Esophagus squamous epithelium (tissue), 4 donors: Measurements from ENCODE around the gene POLE2.

Experiments used
- POLR2A ChIP-seq, 4 donors: fragments of 450-650 bp; IDR thresholded peaks; one replicate each; pipeline ENCODE4 v1.6.1; 2017; ENCODE audit warnings: antibody characterized with exemption in 4 of 4, mild to moderate bottlenecking in 4 of 4, moderate library complexity in 3 of 4
- TF ChIP-seq, protein P1 (sequence below), 6 experiments: fragments of 450-650 bp in 4 of 6; fragments of 200-600 bp in 2 of 6; sonication (generic) in 2 of 6; IDR thresholded peaks; one replicate each; pipeline ENCODE4 v1.5.1; 2016 to 2019; ENCODE audit warnings: antibody characterized with exemption in 6 of 6, mild to moderate bottlenecking in 4 of 6, moderate library complexity in 4 of 6

DNA sequence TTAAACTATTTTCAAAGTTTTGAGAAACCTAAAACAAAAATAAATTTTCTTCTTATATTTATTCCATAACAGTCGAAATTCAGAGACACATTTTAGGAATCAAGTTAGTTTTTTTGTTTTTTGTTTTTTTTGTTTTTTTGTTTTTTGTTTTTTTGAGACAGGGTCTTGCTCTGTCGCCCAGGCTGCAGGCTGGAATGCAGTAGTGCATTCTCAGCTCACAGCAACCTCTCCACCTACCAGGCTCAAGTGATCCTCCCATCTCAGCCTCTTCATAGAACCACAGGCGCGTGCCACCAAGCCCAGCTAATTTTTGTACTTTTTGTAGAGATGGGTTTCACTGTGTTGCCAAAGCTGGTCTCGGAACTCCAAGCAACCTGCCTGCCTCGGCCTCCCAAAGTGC is 34.5 kb downstream of the POLE2 start:
- TF ChIP-seq, protein P1, sequence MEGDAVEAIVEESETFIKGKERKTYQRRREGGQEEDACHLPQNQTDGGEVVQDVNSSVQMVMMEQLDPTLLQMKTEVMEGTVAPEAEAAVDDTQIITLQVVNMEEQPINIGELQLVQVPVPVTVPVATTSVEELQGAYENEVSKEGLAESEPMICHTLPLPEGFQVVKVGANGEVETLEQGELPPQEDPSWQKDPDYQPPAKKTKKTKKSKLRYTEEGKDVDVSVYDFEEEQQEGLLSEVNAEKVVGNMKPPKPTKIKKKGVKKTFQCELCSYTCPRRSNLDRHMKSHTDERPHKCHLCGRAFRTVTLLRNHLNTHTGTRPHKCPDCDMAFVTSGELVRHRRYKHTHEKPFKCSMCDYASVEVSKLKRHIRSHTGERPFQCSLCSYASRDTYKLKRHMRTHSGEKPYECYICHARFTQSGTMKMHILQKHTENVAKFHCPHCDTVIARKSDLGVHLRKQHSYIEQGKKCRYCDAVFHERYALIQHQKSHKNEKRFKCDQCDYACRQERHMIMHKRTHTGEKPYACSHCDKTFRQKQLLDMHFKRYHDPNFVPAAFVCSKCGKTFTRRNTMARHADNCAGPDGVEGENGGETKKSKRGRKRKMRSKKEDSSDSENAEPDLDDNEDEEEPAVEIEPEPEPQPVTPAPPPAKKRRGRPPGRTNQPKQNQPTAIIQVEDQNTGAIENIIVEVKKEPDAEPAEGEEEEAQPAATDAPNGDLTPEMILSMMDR (IDR thresholded peaks at IDR 0.05): no peak
- TF ChIP-seq POLR2A (IDR thresholded peaks at IDR 0.05): no peak
